Chondrocyte (in vitro differentiated cells): Measurements from ENCODE around the gene HECTD1. TPM values are rescaled to one million over a fixed set of nuclear protein-coding genes. Genes with fewer than 3 reads are reported as not detected.
"Not testable (repeated sequence)": the region's sequence is repeated elsewhere in the genome, so short reads cannot be mapped to it uniquely, and the experiment has no call there.

Source experiments
- DNase-seq: peaks from one replicate; pipeline ENCODE4 v3.0.0; 2021; ENCODE audit warnings: mixed read lengths, low spot score
- H3K27ac Mint-ChIP-seq: one replicate; pipeline ENCODE4 v1.8.0; 2021; ENCODE audit warnings: mild to moderate bottlenecking, moderate library complexity, mixed read lengths; ENCODE audit not compliant: unreplicated experiment
- H3K27me3 Mint-ChIP-seq: 2 replicates; pipeline ENCODE4 v1.8.0; 2021; ENCODE audit warnings: low read depth, mixed read lengths
- H3K36me3 Mint-ChIP-seq: 2 replicates; pipeline ENCODE4 v1.8.0; 2021; ENCODE audit warnings: low read depth, mixed read lengths
- H3K4me1 Mint-ChIP-seq: 2 replicates; pipeline ENCODE4 v1.8.0; 2021; ENCODE audit warnings: low read depth, mild to moderate bottlenecking, mixed read lengths
- H3K4me3 Mint-ChIP-seq: one replicate; pipeline ENCODE4 v1.8.0; 2021; ENCODE audit warnings: mild to moderate bottlenecking, moderate library complexity, mixed read lengths; ENCODE audit not compliant: unreplicated experiment
- H3K9me3 Mint-ChIP-seq: 2 replicates; pipeline ENCODE4 v1.8.0; 2021; ENCODE audit warnings: low read depth, mixed read lengths
- total RNA-seq: library from RNA; stranded (reverse); gene quantifications from 3 replicates; pipeline ENCODE4 v1.2.1, GENCODE V29; 2021
- TF ChIP-seq, protein P1 (sequence below): fragments of 200-600 bp; sonication (generic); IDR thresholded peaks from 2 replicates; pipeline ENCODE4 v1.5.0; 2021; ENCODE audit warnings: antibody characterized with exemption, mild to moderate bottlenecking, moderate library complexity

Gene HECTD1
- total RNA-seq, 1 donor from 2014 or later, result 142 TPM

DNA sequence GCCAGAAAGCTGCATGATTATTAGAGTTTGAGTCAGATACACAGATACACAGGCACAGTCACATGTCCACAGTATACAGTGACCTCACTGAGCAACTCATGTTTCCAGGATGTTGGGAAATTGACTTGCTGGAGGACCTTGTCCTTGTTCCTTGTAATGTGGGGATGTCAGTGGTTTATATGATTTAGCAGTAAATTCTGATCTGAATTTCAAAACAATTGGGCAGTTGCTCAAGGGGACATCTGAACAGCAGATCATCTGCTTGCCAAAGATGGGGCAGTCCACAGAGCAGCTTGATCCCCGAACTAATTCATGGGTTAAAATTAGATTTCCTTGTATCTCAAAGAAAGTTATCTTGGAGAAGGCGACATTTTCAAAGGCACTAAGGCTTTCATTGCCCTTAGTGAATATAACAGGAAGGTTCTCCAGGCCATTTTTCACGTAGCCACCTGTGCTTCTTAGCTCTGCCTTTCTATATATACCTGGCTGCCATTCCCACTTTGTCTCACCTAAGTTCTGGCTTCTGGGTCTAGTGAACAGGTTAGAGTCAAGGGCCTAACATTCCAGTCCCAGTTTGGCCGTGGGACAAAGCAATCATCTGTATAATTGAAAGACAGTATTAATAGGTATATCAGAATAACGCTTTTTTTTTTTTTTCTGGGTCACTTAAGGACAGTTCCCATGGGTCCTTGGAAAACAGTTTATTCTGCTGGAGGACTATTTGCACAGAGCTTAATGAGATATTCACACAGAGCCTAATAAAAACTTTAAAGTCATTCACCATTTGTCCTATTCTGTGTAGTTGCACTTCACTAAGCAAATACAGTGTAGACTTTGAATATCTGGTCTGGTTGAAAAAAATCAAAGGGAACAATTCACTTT lies 116.5 kb downstream of the HECTD1 start:
- no peak for DNase-seq
- no peak overlapping the region for H3K4me3 Mint-ChIP-seq
- no peaks in the 10 kb centered on the region for H3K9me3 Mint-ChIP-seq
- peaks cover 1% of the 10 kb centered on the region for H3K36me3 Mint-ChIP-seq
- H3K4me1 Mint-ChIP-seq, result peaks cover 21% of the 10 kb centered on the region
- no peaks in the 10 kb centered on the region for H3K27me3 Mint-ChIP-seq
- TF ChIP-seq, protein P1, sequence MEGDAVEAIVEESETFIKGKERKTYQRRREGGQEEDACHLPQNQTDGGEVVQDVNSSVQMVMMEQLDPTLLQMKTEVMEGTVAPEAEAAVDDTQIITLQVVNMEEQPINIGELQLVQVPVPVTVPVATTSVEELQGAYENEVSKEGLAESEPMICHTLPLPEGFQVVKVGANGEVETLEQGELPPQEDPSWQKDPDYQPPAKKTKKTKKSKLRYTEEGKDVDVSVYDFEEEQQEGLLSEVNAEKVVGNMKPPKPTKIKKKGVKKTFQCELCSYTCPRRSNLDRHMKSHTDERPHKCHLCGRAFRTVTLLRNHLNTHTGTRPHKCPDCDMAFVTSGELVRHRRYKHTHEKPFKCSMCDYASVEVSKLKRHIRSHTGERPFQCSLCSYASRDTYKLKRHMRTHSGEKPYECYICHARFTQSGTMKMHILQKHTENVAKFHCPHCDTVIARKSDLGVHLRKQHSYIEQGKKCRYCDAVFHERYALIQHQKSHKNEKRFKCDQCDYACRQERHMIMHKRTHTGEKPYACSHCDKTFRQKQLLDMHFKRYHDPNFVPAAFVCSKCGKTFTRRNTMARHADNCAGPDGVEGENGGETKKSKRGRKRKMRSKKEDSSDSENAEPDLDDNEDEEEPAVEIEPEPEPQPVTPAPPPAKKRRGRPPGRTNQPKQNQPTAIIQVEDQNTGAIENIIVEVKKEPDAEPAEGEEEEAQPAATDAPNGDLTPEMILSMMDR, result no peak
- peak overlapping the region; percentile 64 for H3K27ac Mint-ChIP-seq

DNA sequence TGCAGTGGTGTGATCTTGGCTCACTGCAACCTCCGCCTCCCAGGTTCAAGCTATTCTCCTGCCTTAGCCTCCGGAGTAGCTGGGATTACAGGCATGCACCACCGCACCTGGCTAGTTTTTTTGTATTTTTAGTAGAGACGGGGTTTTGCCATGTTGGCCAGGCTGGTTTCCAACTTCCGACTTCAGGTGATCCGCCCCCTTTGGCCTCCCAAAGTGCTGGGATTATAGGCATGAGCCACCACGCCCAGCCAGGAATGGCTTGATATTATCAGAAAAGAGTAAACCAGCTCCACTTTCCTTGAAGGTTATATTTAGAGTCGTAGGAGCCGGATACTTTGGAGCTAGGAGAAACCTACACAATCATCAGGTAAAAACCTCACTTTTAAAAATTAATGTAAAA lies 121.1 kb downstream of the HECTD1 start:
- H3K4me3 Mint-ChIP-seq, DNase-seq, H3K36me3 Mint-ChIP-seq, H3K27me3 Mint-ChIP-seq, H3K27ac Mint-ChIP-seq, H3K9me3 Mint-ChIP-seq: not testable (repeated sequence)
- peaks cover 12% of the 10 kb centered on the region for H3K4me1 Mint-ChIP-seq

DNA sequence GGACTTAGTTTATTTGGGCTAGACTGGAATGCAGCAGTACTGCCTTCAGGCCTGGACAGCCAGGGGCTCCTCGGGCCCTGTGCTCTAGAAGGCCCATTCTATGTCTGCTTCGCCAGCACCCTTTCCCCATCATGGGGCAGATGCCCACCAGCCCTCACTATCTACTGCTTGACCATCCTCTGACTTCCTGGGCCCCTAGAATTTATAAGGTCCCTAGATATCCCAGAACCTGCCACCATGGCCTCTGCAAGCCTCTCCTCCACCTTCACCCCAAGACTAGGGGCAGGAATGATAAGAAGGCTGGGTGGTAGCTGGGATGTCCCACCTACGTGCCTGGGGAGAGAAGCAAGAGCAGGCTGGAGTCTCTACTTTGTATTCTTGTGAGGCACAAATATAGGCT lies 122.6 kb downstream of the HECTD1 start:
- H3K27me3 Mint-ChIP-seq, result no peaks in the 10 kb centered on the region
- TF ChIP-seq, protein P1, result no peak
- no peaks in the 10 kb centered on the region for H3K9me3 Mint-ChIP-seq
- peaks cover 5% of the 10 kb centered on the region for H3K4me1 Mint-ChIP-seq
- H3K4me3 Mint-ChIP-seq, result no peak overlapping the region
- H3K27ac Mint-ChIP-seq, result no peak overlapping the region
- DNase-seq, result no peak
- no peaks in the 10 kb centered on the region for H3K36me3 Mint-ChIP-seq

DNA sequence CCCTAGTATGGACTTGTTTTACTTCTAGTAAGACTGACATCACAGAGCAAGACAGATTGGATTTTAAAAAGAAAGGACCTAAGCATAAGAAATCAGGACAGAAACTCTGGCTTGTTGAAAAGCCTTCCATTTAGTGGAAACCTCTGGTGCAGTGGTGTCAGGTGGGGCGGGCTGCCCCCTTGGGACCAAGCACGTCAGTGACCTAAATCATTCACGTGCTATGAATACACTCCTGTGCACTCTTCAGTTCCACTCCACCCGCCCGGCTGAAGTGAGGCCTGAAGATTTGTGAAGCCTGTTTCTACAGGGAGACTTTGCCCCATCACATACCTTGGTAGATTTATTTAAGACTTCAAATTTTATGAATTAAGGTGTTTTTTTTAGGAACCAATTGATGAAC lies 123.2 kb downstream of the HECTD1 start:
- Mint-ChIP-seq H3K27me3 (no peaks in the 10 kb centered on the region), H3K27ac (no peak overlapping the region), H3K4me3 (no peak overlapping the region), H3K9me3 (no peaks in the 10 kb centered on the region), H3K4me1 (peaks cover 9% of the 10 kb centered on the region), H3K36me3 (no peaks in the 10 kb centered on the region)
- TF ChIP-seq, protein P1, result no peak
- DNase-seq, result no peak

DNA sequence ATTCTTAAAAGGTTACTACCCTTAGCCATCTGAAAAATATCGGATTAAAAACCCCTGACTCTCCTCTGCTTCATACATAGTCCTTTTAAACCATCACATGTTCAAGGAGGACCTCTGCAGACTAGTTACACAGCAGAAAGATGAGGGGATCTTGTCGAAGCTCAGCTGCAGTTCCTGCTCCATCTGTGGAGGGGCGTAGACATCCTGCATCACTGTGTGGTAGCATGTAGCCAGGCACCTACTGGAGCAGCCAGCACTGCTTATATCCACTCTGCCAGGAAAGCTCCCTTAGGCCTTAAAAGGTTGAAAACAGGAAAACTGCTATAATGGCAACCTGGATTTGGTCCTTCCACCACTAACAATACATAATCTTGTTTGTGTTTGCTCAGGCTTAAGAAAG lies 123.8 kb downstream of the HECTD1 start:
- Mint-ChIP-seq H3K4me3 (no peak overlapping the region), H3K27ac (no peak overlapping the region), H3K27me3 (no peaks in the 10 kb centered on the region), H3K4me1 (peaks cover 15% of the 10 kb centered on the region), H3K36me3 (no peaks in the 10 kb centered on the region), H3K9me3 (no peaks in the 10 kb centered on the region)
- DNase-seq, result no peak
- TF ChIP-seq, protein P1, result no peak

DNA sequence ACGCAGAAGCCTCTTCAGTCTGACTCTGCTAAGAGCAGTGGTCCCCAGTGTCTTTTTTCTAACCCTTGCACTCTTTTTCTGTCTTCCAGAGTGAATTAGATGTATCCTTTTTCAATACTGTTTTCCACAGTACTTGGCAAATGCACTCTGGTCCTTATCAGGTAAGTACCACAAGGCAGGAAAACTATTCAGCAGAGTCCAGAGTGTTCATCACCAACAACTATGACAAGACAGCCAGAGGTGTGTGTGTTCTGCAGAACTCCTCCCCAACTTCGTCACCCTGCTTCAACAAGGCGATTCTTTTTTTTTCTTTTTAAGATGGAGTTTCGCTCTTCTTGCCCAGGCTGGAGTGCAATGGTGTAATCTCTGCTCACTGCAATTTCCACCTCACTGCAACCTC lies 127.1 kb downstream of the HECTD1 start:
- Mint-ChIP-seq H3K9me3 (no peaks in the 10 kb centered on the region), H3K36me3 (no peaks in the 10 kb centered on the region), H3K4me1 (peaks cover 20% of the 10 kb centered on the region), H3K27me3 (no peaks in the 10 kb centered on the region), H3K27ac (no peak overlapping the region), H3K4me3 (no peak overlapping the region)
- no peak for DNase-seq
- TF ChIP-seq, protein P1, result no peak
